ENCODE measurements around the gene KLK3. TPM values are rescaled to one million over a fixed set of nuclear protein-coding genes. Genes with fewer than 3 reads are reported as not detected.

KLK3 gene
- total RNA-seq, 1 experiment from 2014 or later, result not detected

DNA sequence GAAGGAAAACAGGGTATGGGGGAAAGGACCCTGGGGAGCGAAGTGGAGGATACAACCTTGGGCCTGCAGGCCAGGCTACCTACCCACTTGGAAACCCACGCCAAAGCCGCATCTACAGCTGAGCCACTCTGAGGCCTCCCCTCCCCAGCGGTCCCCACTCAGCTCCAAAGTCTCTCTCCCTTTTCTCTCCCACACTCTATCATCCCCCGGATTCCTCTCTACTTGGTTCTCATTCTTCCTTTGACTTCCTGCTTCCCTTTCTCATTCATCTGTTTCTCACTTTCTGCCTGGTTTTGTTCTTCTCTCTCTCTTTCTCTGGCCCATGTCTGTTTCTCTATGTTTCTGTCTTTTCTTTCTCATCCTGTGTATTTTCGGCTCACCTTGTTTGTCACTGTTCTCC lies 2.7 kb downstream of the KLK3 start:
- Histone ChIP-seq H3K4me1 (ENCODE audit: control insufficient read depth, insufficient read depth, low read length) (no peaks in the 10 kb centered on the region), H3K4me3 (ENCODE audit: low read depth in 2 of 2, low read length in 2 of 2) (no peak overlapping the region), H3K27me3 (ENCODE audit: control insufficient read depth, insufficient read depth, low read length) (no peaks in the 10 kb centered on the region; the same call in 1 of the 2 replicates), H3K27ac (ENCODE audit: low read length) (no peak overlapping the region), H3K36me3 (ENCODE audit: control insufficient read depth, insufficient read depth, low read length) (no peaks in the 10 kb centered on the region), H3K9me3 (ENCODE audit: control insufficient read depth, insufficient read depth, low read depth, low read length) (no peaks in the 10 kb centered on the region)
- TF ChIP-seq SIN3A (IDR thresholded peaks at IDR 0.05; ENCODE audit: borderline replicate concordance, insufficient read depth, low read depth, low read length), result no peak
- TF ChIP-seq TCF7L2 (IDR thresholded peaks at IDR 0.05; ENCODE audit: low read depth, low read length), result no peak
- no peak for TF ChIP-seq POLR2AphosphoS5 (IDR thresholded peaks at IDR 0.05; ENCODE audit: low read depth, low read length)
- TF ChIP-seq, protein P1, sequence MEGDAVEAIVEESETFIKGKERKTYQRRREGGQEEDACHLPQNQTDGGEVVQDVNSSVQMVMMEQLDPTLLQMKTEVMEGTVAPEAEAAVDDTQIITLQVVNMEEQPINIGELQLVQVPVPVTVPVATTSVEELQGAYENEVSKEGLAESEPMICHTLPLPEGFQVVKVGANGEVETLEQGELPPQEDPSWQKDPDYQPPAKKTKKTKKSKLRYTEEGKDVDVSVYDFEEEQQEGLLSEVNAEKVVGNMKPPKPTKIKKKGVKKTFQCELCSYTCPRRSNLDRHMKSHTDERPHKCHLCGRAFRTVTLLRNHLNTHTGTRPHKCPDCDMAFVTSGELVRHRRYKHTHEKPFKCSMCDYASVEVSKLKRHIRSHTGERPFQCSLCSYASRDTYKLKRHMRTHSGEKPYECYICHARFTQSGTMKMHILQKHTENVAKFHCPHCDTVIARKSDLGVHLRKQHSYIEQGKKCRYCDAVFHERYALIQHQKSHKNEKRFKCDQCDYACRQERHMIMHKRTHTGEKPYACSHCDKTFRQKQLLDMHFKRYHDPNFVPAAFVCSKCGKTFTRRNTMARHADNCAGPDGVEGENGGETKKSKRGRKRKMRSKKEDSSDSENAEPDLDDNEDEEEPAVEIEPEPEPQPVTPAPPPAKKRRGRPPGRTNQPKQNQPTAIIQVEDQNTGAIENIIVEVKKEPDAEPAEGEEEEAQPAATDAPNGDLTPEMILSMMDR (IDR thresholded peaks at IDR 0.05), result no peak
- TF ChIP-seq, protein P2, sequence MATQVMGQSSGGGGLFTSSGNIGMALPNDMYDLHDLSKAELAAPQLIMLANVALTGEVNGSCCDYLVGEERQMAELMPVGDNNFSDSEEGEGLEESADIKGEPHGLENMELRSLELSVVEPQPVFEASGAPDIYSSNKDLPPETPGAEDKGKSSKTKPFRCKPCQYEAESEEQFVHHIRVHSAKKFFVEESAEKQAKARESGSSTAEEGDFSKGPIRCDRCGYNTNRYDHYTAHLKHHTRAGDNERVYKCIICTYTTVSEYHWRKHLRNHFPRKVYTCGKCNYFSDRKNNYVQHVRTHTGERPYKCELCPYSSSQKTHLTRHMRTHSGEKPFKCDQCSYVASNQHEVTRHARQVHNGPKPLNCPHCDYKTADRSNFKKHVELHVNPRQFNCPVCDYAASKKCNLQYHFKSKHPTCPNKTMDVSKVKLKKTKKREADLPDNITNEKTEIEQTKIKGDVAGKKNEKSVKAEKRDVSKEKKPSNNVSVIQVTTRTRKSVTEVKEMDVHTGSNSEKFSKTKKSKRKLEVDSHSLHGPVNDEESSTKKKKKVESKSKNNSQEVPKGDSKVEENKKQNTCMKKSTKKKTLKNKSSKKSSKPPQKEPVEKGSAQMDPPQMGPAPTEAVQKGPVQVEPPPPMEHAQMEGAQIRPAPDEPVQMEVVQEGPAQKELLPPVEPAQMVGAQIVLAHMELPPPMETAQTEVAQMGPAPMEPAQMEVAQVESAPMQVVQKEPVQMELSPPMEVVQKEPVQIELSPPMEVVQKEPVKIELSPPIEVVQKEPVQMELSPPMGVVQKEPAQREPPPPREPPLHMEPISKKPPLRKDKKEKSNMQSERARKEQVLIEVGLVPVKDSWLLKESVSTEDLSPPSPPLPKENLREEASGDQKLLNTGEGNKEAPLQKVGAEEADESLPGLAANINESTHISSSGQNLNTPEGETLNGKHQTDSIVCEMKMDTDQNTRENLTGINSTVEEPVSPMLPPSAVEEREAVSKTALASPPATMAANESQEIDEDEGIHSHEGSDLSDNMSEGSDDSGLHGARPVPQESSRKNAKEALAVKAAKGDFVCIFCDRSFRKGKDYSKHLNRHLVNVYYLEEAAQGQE (IDR thresholded peaks at IDR 0.05; ENCODE audit: insufficient read depth in 1 of 2, low read depth in 2 of 2, low read length in 1 of 2), result no peak
- intact Hi-C loops (cut with micrococcal nuclease; ENCODE audit: unreplicated experiment), result no loop called here
- POLR2A ChIA-PET, result no interaction called here
- no peak for DNase-seq (ENCODE audit: low read depth, low spot score)
- no peak for ATAC-seq
- BruUV-seq (replicated peaks), result no TSS peak
- CTCF ChIA-PET, result no interaction called here
- in situ Hi-C loops (cut with HindIII; ENCODE audit: low pct_unique_long_range_greater_than_20kb, low sequenced_read_pairs), result no loop called here

DNA sequence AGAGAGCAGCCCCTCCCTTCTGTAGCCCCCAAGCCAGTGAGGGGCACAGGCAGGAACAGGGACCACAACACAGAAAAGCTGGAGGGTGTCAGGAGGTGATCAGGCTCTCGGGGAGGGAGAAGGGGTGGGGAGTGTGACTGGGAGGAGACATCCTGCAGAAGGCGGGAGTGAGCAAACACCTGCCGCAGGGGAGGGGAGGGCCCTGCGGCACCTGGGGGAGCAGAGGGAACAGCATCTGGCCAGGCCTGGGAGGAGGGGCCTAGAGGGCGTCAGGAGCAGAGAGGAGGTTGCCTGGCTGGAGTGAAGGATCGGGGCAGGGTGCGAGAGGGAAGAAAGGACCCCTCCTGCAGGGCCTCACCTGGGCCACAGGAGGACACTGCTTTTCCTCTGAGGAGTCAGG lies 4.2 kb downstream of the KLK3 start:
- in situ Hi-C loops (cut with HindIII; ENCODE audit: low pct_unique_long_range_greater_than_20kb, low sequenced_read_pairs), result no loop called here
- no peaks in the 10 kb centered on the region for H3K4me1 ChIP-seq (ENCODE audit: control insufficient read depth, insufficient read depth, low read length)
- H3K27me3 ChIP-seq (ENCODE audit: control insufficient read depth, insufficient read depth, low read length), result no peaks in the 10 kb centered on the region; the same call in 1 of the 2 replicates
- no TSS peak for BruUV-seq (replicated peaks)
- H3K36me3 ChIP-seq (ENCODE audit: control insufficient read depth, insufficient read depth, low read length), result no peaks in the 10 kb centered on the region
- intact Hi-C loops (cut with micrococcal nuclease; ENCODE audit: unreplicated experiment), result no loop called here
- ChIA-PET CTCF (no interaction called here), POLR2A (no interaction called here)
- ATAC-seq (no peak), DNase-seq (ENCODE audit: low read depth, low spot score) (no peak)
- H3K27ac ChIP-seq (ENCODE audit: low read length), result no peak overlapping the region
- H3K9me3 ChIP-seq (ENCODE audit: control insufficient read depth, insufficient read depth, low read depth, low read length), result no peaks in the 10 kb centered on the region
- H3K4me3 ChIP-seq (ENCODE audit: low read depth in 2 of 2, low read length in 2 of 2), result no peak overlapping the region
- TF ChIP-seq, protein P1 (IDR thresholded peaks at IDR 0.05), result no peak
- TF ChIP-seq TCF7L2 (IDR thresholded peaks at IDR 0.05; ENCODE audit: low read depth, low read length) (no peak), SIN3A (IDR thresholded peaks at IDR 0.05; ENCODE audit: borderline replicate concordance, insufficient read depth, low read depth, low read length) (no peak), POLR2AphosphoS5 (IDR thresholded peaks at IDR 0.05; ENCODE audit: low read depth, low read length) (no peak)
- TF ChIP-seq, protein P2 (IDR thresholded peaks at IDR 0.05; ENCODE audit: insufficient read depth in 1 of 2, low read depth in 2 of 2, low read length in 1 of 2), result no peak
